COLO668 (cell line): ENCODE data around the gene MT2A.

Source experiments
- DNase-seq: peaks from one replicate; lab custom pipeline; 2025; ENCODE audit not compliant: unreplicated experiment; lab: John Stamatoyannopoulos, UW

The MT2A gene

DNA sequence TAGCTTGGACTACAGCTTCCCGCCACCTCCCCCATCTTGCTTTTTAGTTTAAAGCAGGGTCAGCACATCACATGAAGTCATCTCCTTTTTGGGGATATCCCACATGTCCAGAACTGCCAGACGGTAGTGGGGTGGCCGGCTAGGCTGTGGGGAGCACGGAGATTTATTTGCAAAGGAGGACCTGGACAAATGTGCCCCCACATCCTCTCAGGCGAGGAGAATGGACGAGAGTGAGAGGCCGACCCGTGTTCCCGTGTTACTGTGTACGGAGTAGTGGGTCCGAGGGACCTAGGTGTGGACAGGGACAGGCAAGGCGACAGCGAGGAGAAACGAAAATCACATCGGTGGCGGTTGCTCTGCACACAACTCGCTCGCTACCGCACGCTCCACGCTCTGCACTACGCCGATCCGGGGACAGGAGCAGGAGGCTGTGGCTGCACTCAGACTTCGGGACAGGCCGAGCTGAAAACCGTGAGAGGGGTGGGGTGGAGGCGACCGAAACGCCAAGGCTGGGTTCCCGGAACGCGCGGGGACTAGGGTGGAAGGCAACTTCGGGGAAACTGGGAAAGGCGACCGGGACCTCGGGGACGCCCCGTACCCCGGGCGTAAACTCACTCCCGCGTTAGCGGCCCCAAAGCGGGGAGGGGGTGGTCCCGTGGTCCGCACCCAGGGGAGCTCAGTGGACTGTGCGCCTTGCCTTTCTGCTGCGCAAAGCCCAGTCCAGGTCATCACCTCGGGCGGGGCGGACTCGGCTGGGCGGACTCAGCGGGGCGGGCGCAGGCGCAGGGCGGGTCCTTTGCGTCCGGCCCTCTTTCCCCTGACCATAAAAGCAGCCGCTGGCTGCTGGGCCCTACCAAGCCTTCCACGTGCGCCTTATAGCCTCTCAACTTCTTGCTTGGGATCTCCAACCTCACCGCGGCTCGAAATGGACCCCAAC is 29.7 kb downstream of the MT2A start, which contains the start of gene MT1A:
MT1A (plus strand) TSS at position 853 of the 937 bp plus-strand sequence; CDS start at position 926, 73 bp downstream.
- no peak for DNase-seq

GRCh38 chr16:56639045-56639444 is 30.7 kb downstream of the MT2A start:
- DNase-seq, result no peak

GRCh38 chr16:56640076-56640475 is 31.7 kb downstream of the MT2A start:
- no peak for DNase-seq

DNA sequence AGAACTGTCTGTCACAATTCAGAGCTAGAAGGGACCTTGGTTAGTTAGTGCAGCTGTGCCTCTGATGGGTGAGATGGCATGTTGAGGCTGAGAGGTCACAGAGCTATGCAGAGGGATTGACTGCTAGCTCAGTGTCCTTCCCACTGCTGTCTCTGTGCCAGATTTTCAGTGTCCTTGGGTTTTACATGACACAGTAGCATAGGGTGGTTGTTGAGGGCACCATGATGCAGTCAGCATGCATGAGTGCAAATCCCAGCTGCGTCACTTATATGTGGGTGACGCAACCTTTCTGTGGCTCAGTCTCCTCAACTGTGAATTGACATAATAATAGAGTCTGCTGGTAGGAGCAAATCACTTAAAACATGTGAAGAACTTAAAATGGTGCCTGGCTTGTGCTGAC is 32.8 kb downstream of the MT2A start:
- no peak for DNase-seq

DNA sequence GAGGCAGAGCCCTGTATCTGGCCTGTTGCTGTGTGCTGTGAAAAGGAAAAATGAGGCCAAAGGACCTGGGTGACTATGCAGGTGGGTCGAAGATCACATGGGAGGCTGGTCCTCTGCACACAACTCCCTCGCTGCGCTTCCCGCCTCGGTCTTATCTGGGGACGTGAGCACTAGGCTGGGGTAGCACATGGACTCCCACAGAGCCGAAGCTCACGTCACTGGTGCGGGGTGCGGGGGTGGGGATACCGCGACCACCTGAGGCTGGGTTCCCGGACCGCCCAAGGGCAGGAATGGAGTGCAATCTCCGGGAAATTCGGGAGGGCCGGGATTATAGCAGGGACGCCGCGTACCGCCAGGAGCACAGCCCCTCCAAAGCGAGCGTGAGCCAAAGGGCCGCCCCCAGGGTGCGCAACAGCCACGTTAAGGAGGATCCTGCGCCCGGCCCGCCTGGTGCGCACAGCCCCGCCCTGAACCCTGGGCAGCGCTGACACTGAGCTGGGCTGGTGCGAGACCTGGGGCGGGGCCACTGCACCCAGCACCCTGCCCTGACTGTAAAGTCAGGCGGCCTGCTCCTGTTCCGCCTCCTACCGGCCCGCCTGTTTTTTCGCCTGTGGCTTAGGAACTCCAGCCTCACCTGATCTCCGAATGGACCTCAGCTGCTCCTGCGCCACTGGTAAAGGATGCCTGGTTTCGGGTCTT is 34.8 kb downstream of the MT2A start:
- DNase-seq, result peak; percentile 36

DNA sequence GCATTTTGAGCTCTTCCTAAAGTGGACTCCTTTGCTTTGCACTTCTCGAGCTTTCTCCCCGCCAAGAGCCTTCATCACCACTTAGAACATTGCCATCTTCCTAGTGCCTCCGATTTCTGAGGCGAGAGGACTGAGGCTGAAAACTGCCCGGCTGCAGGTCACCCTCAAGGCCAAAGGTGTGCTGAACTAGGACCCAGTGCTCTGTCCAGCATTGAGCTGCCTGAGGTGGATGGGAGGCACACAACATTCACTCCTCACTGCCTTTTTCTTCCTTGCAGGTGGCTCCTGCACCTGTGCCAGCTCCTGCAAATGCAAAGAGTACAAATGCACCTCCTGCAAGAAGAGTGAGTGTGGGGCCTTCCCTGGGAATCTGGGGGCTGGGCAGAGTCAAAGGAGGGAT is 35.4 kb downstream of the MT2A start:
- no peak for DNase-seq

DNA sequence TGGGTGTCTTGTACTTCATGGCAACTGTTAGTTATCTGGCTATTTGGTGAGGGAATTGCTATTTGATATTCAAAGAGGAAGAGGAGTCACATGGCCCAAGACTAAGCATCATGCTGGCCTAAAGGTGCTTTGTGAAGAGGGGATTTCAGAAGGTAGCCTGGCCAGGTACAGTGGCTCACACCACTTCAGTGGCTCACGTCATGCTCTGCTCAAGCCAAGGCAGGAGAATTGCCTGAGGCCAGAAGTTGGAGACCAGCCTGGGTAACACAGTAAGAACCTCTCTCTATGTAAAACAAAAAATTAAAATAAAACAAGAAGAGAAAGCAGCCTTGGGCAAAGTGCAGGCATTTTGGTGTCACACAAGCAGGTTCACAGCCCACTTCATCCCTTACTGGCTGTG is 36.9 kb downstream of the MT2A start:
- no peak for DNase-seq

- DNase-seq, result no peak
Observed at GRCh38 chr16:56645838-56646237, 37.5 kb downstream of the MT2A start.

DNA sequence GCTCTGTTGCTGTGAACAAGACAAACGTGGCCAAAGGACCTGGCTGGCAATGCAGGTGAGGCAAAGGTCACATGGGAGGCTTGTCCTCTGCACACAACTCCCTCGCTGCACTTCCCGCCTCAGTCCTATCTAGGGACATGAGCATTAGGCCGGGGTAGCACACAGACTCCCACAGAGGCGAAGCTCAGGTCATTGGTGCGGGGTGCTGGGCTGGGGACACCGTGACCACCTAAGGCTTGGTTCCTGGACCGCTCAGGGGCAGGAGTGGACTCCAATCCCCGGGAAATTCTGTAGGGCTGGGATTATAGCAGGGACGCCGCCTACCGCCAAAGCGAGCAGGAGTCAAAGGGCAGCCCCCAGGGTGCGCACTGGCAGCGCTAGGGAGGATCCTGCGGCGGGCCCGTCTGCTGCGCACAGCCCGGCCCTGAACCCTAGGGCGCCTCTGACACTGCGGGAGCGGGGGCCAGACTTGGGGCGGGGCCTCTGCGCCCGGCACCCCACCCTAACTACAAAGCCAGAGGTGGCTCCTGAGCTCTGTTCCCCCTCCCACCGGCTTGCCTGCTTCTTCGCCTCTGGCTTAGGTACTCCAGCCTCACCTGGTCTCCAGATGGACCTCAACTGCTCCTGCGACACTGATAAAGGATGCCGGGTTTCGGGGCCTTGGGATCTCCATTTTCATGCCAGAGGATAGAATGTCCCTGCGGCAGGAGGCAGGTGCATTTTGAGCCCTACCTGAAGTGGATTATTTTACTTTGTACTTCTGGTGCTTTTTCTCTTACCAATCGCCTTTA is 39.5 kb downstream of the MT2A start:
- no peak for DNase-seq

- no peak for DNase-seq
Observed at GRCh38 chr16:56649271-56649670, 40.9 kb downstream of the MT2A start.

- DNase-seq, result no peak
Observed at GRCh38 chr16:56649820-56650219, 41.4 kb downstream of the MT2A start.

GRCh38 chr16:56651586-56651985 is 43.2 kb downstream of the MT2A start, which contains the start of gene MT1B:
Gene MT1B, plus strand, starts transcription at chr16:56651886. Its CDS starts 68 bp downstream, at chr16:56651954.
- DNase-seq, result no peak

DNA sequence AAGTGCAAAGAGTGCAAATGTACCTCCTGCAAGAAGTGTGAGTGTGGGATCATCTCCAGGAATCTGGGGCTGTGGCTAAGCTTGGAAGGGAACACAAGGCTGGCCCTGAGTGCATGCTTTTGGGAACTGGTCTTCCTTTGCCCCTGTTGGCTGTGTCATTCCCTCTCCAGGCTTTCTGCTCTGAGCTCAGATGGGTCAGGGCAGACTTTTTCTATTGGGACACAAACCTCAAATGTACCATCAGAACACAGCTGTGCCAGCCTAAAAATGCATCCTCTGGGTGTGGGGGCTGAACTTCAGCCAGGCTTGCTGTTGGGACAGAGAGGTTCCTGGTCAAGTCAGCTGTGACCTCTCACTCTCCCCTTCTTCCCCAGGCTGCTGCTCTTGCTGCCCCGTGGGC is 44.2 kb downstream of the MT2A start:
- no peak for DNase-seq

DNA sequence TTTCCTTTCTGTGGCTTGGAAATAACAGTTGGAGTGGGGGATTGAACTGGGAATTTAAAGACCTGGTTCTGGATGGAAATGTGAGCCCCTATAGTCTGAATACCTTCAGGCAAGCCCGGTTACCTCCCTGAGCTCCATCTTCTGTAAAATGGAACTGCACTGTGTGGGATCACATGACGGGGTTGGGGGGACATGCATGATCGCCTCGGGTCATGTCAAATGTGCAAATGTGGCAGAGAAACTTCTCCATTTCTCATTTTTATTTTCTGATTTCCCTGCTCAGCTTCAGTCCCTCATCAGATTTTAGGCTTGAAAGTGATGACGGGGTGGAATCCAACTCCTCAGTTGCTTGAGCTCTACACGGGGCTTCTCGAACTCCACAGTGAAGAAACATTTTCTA is 44.8 kb downstream of the MT2A start:
- DNase-seq, result no peak

GRCh38 chr16:56657555-56658326 is 49.4 kb downstream of the MT2A start, which contains the start of gene MT1F:
Gene MT1F, plus strand, starts transcription at chr16:56657959. Its CDS starts 100 bp downstream, at chr16:56658059.
- peak; percentile 15 for DNase-seq

DNA sequence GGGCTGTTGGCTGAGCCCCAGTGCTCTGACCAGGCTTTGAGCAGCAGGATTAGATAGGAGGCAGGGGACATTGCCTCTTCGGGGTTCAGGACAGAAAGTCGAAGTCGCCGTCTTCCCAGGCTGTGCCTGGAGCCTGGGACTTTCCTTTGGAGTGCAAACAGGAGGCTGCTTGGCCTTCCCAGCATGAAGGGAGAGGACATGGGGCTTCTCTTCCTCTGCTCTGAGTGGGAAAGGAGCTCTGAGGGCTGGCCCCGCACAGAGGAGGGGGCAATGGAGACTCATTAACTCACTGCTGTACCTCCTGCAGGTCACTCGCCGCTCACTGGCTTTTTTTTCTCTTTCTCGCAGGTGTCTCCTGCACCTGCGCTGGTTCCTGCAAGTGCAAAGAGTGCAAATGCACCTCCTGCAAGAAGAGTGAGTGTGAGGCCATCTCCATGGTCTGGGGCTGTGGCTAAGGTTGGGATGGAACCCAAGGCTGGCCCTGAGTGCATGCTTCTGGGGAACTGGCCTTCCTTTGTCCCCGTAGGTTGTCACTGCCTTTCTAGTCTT is 50.0 kb downstream of the MT2A start:
- DNase-seq, result no peak
